GM10266 (cell line): ENCODE measurements around the gene PLSCR2.
"Not testable (repeated sequence)": the region's sequence is repeated elsewhere in the genome, so short reads cannot be mapped to it uniquely, and the experiment has no call there.

Source experiments
- DNase-seq: peaks from one replicate; pipeline ENCODE4 v3.0.0; 2012; ENCODE audit errors: extremely low spot score
- TF ChIP-seq, protein P1 (sequence below): IDR thresholded peaks from 2 replicates; pipeline ENCODE4 v1.5.1; 2012; ENCODE audit warnings: mild to moderate bottlenecking, low read depth; ENCODE audit not compliant: control insufficient read depth, insufficient read depth; ENCODE audit errors: missing control alignments

PLSCR2 gene

DNA sequence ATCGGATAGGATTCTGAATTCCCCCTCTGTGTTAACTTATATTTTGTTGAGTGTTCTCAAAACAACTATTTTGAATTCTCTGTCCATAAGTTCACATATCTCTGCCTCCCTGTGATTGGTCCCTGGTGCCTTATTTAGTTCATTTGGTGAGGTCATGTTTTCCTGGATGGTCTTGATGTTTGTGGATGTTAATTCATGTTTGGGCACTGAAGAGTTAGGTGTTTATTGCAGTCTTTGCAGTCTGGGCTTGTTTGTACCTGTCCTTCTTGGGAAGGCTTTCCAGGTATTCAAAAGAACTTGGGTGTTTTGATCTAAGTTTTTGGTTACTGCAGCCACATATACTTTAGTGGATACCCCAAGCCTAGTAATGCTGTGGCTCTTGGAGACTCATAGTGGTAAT lies 23.3 kb downstream of the PLSCR2 start:
- DNase-seq, result no peak
- TF ChIP-seq, protein P1, sequence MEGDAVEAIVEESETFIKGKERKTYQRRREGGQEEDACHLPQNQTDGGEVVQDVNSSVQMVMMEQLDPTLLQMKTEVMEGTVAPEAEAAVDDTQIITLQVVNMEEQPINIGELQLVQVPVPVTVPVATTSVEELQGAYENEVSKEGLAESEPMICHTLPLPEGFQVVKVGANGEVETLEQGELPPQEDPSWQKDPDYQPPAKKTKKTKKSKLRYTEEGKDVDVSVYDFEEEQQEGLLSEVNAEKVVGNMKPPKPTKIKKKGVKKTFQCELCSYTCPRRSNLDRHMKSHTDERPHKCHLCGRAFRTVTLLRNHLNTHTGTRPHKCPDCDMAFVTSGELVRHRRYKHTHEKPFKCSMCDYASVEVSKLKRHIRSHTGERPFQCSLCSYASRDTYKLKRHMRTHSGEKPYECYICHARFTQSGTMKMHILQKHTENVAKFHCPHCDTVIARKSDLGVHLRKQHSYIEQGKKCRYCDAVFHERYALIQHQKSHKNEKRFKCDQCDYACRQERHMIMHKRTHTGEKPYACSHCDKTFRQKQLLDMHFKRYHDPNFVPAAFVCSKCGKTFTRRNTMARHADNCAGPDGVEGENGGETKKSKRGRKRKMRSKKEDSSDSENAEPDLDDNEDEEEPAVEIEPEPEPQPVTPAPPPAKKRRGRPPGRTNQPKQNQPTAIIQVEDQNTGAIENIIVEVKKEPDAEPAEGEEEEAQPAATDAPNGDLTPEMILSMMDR, result no peak

DNA sequence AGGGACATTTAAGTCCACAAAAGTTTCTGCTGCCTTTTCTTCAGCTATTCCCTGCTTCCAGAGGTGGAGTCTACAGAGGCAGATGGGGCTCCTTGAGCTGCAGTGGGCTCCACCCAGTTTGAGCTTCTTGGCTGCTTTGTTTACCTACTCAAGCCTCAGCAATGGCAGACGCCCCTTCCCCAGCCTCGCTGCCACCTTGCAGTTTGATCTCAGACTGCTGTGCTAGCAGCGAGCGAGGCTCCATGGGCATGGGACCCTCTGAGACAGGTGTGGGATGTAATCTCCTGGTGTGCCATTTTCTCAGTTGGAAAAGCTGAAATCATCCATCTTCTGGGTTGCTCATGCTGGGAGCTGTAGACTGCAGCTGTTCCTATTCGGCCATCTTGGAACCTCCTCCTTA lies 29.1 kb downstream of the PLSCR2 start:
- not testable (repeated sequence) for DNase-seq

DNA sequence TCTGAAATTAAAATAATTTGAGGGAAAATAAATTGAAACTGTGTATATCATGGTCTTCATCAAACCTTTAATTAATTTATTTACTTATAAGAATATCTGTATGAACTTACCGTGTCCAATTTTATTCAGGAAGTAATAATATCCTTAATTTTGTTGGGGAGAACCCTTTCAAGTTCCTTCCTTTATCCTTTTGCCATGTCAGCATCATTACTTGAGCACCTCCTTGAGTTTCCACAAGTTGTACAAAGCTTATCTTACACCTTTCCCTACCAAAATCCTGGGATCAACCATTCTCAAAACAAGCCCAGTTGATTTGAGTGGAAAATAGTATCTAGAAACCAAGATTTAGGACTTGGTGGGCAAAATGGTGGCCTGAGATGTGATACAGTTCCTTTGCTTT lies 37.3 kb downstream of the PLSCR2 start:
- TF ChIP-seq, protein P1, result no peak
- no peak for DNase-seq

DNA sequence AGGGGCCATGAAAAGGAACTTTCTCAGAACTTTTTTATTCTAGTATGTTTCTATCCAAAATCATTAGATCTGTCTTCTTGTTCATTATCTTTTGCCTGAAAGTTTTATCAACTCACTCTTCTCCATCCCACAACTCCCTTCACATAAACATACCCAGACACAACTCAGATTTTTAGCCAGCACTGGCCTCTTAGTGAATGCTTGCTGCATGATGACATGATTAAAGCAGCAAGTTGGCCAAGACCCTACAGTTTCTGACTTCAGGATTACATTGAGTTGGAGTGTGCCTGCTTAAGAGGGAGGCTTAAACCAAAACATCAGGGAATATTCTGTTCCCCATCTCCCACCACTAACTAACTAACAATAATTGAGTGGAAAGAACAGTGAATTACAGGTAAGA lies 38.1 kb downstream of the PLSCR2 start:
- TF ChIP-seq, protein P1, result no peak
- DNase-seq, result no peak

DNA sequence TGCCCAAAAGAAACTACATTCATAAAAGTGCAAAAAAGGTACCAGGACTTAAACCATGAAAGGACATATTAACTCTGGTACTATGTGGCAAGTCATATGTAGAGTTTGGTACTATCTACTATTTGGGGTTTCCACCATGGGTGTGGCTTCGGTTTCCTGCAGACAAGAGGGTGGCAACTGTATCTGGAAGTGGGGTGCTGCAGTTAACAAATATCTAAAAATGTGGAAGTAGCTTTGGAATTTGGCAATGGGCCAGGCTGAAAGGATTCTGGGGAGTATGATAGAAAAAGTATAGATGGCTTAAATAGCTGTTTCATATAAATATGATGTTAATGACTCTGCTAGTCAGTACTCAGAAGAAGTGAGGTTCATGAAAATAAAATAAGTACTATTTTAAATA lies 44.0 kb downstream of the PLSCR2 start:
- TF ChIP-seq, protein P1, result no peak
- DNase-seq, result no peak

DNA sequence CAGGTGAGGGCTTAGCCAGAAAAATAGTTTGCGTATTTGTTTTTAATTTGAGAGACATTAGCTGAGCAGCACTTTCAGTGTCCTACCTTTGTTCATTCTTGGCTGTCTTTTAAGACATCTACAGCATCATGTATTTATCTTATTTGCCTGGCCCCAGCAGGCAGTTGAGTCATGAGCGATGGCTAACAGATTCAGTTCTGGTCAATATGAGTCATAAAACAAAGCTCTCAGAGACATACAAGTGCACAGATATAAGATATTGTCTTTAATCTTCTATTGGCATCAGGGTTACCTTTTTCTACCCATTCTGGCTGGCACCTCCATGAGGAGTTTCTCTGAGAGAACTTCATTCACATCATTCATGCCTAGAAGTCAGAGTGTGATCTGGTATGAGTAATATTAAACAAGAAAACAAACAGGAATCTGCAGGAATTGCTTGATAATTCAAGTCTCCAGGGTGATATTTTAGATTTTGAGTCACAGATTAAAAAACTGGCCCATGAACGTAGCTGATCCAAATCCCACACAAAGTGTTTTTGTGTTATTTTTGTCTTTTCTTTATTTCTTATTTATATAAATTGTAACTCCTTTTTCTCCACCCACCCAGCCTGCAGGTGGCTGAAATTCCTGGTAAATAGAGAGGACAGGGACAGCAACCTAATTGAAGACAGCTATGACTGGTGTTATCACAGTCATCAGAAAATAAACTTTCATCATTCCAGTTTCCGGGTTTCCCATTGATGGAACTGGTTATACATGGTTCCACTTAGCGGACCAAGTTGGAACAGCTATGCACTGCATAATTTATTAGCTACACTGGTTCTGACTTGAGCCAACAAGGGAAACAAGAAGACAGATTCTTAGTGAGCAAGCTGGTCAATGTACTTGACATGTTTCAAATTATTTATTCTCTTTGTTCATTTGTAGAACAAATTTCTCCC lies 47.3 kb downstream of the PLSCR2 start:
- TF ChIP-seq, protein P1, result no peak
- DNase-seq, result no peak

DNA sequence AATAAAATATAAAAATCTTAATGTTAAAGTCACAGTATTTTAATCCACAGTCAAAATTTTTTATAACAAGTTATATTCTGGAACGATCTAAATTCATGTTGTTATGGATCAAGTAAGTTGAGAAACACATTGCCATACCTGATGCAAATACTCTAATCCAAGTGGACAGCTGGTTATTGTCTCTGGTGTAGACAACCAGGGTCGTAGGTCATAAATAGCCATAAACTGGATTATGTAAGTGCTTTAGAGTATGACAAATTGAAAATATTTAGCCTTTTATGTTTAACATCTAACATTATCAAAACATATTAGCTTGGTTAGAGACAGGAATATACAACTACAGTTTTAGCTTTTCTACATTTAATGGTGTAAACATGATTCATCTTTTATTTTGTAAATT lies 53.0 kb downstream of the PLSCR2 start:
- TF ChIP-seq, protein P1, result no peak
- no peak for DNase-seq
